Ovary (tissue), 3 donors: ENCODE results near the gene SPDYE2.
"Not testable (repeated sequence)": the region's sequence is repeated elsewhere in the genome, so short reads cannot be mapped to it uniquely, and the experiment has no call there.

ENCODE experiments used
- CTCF ChIP-seq, 3 donors: fragments of 450-650 bp in 2 of 3; fragments of 200-600 bp in 1 of 3; IDR thresholded peaks; one replicate each; pipeline versions ENCODE4 v1.5.1 to v1.8.0; 2016 to 2022; ENCODE audit warnings: antibody characterized with exemption in 3 of 3, mild to moderate bottlenecking in 1 of 3
- EP300 ChIP-seq: sonication (generic); formaldehyde crosslinking; IDR thresholded peaks from one replicate; pipeline ENCODE4 v1.6.1; 2017; ENCODE audit warnings: antibody characterized with exemption
- donor health status: DM: no; HTN: no; CAD: no.

- TF ChIP-seq EP300; CTCF (IDR thresholded peaks at IDR 0.05): not testable (repeated sequence)
Measured at GRCh38 chr7:102550808-102551422, at the start of gene SPDYE2.
